ENCODE measurements around the gene MAPKAPK2. TPM values are rescaled to one million over a fixed set of nuclear protein-coding genes. Genes with fewer than 3 reads are reported as not detected.
"Not testable (repeated sequence)": the region's sequence is repeated elsewhere in the genome, so short reads cannot be mapped to it uniquely, and the experiment has no call there.

MAPKAPK2 gene
- total RNA-seq, 6 donors from 2014 or later, result 64.8 to 135 (median 84.3) TPM

DNA sequence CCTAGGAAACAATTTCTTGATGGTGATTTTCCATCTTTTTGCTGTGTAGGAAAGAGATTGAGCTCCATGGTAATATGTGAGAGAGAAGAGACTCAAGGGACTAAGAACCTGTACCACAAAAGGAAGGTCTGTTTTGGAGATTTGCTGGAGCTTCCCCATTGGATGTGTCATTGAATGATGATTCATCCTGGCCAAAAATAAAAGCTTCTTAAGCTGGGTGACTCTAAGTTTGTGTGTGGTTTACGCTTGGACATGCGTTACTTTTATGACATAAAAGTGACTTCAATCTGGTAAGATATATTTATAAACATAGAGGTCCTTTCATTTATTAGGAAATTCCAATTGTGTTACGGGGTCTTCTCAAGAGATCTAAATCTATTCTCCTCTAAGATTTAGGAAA lies 68.4 kb downstream of the MAPKAPK2 start:
- Histone ChIP-seq H3K27me3 (no peaks in the 10 kb centered on the region), H3K9me3 (no peaks in the 10 kb centered on the region), H3K27ac (no peak overlapping the region), H3K36me3 (no peaks in the 10 kb centered on the region), H3K4me3 (no peak overlapping the region), H3K4me1 (no peaks in the 10 kb centered on the region)
- WGBS, 2 donors, result 93 to 94% methylated on average over 3 of the region's 3 CpGs
- TF ChIP-seq CTCF (IDR thresholded peaks at IDR 0.05) (no peak), POLR2AphosphoS5 (IDR thresholded peaks at IDR 0.05) (no peak), EP300 (IDR thresholded peaks at IDR 0.05) (no peak), POLR2A (IDR thresholded peaks at IDR 0.05) (no peak)
- ATAC-seq (ENCODE audit: low FRiP score in 2 of 2) (peak in 1 of 2 donors; percentile 41), DNase-seq (no peak)

DNA sequence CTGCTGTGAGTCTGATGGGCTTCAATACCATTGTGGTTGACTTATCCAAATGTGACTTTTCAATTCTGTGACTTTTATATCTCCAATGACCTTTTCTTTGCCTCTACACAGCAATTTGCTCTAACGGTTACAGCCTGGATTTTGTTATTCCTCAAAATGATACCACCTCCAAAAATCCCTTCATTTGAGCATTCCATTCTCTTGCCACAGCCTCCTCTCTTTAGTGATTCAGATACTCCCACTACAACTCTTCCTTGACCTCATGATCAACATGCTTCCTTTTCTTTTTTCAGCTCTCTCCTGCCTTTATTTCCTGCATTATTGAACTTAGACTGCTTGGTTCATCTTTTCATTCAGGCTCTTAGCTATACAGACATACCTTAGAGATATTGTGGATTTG lies 69.3 kb downstream of the MAPKAPK2 start:
- 78 to 87% methylated on average over 1 of the region's 1 CpG for WGBS, 2 donors
- peak in 1 of 2 donors; percentile 23 for ATAC-seq (ENCODE audit: low FRiP score in 2 of 2)
- TF ChIP-seq POLR2AphosphoS5 (IDR thresholded peaks at IDR 0.05), result no peak
- no peaks in the 10 kb centered on the region for H3K36me3 ChIP-seq
- H3K9me3 ChIP-seq, result no peaks in the 10 kb centered on the region
- no peak overlapping the region for H3K4me3 ChIP-seq
- DNase-seq, result no peak
- no peaks in the 10 kb centered on the region for H3K4me1 ChIP-seq
- no peak overlapping the region for H3K27ac ChIP-seq
- no peaks in the 10 kb centered on the region for H3K27me3 ChIP-seq

DNA sequence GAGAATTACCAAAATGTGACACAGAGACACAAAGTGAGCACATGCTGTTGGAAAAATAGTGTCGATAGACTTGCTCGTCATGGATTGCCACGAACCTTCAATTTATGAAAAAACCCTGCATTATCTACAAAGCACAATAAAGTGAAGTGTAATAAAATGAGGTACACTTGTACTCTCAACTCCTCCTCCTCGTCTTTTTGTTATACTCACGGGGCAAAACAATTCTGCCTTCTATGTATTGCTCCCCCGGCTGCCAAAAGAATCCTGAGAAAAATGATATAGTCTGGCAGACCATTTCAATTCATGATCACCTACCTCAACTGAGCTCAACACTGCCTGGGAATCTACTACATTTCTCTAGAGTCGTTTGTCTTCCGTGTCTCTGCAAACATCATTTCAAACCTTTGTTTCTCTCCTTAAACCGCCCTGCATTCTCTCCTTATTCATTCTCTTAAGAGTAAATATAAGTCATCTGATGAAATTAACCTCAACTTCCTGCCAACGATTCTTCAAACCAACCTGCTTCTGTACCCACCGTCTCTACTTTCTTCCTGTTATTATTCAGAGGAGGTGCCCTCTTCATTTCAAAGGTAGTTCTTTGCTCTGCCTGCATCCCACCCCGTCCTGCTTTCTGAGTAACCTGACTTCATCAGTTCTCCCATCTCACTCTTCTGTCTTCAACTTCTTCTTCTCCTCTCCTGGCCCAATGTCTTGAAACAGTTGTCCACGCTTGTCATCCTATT lies 73.0 kb downstream of the MAPKAPK2 start:
- DNase-seq (no peak), ATAC-seq (ENCODE audit: low FRiP score in 2 of 2) (no peak)
- H3K4me3 ChIP-seq, result no peak overlapping the region
- H3K27me3 ChIP-seq, result no peaks in the 10 kb centered on the region
- peak in 1 of 4 donors; percentile 24 for TF ChIP-seq POLR2A (IDR thresholded peaks at IDR 0.05)
- TF ChIP-seq EP300 (IDR thresholded peaks at IDR 0.05), result no peak
- no peaks in the 10 kb centered on the region for H3K9me3 ChIP-seq
- H3K36me3 ChIP-seq, result no peaks in the 10 kb centered on the region
- peak overlapping the region in 1 of 4 donors; percentile 44 for H3K27ac ChIP-seq
- 59 to 67% methylated on average over 12 to 13 of the region's 13 CpGs for WGBS, 2 donors
- no peaks in the 10 kb centered on the region for H3K4me1 ChIP-seq

- WGBS, 2 donors, result 83 to 86% methylated on average over 1 of the region's 1 CpG
- Histone ChIP-seq H3K4me3 (no peak overlapping the region), H3K4me1 (no peaks in the 10 kb centered on the region), H3K27me3 (no peaks in the 10 kb centered on the region), H3K9me3 (peaks cover 0 to 8% (median 0%) of the 10 kb centered on the region in 4 donors), H3K36me3 (no peaks in the 10 kb centered on the region), H3K27ac (no peak overlapping the region)
- ATAC-seq (ENCODE audit: low FRiP score in 2 of 2), result no peak
- TF ChIP-seq EP300 (IDR thresholded peaks at IDR 0.05) (no peak), CTCF (IDR thresholded peaks at IDR 0.05) (no peak), POLR2A (IDR thresholded peaks at IDR 0.05) (no peak), POLR2AphosphoS5 (IDR thresholded peaks at IDR 0.05) (no peak)
- DNase-seq, result no peak
Observed at GRCh38 chr1:206760590-206760989, 75.9 kb downstream of the MAPKAPK2 start.

- TF ChIP-seq POLR2AphosphoS5 (IDR thresholded peaks at IDR 0.05), result no peak
- TF ChIP-seq POLR2A (IDR thresholded peaks at IDR 0.05), result no peak
- TF ChIP-seq CTCF (IDR thresholded peaks at IDR 0.05), result no peak
- TF ChIP-seq EP300 (IDR thresholded peaks at IDR 0.05), result no peak
- Histone ChIP-seq H3K27ac (no peak overlapping the region), H3K9me3 (peaks cover 0 to 8% (median 0%) of the 10 kb centered on the region in 4 donors), H3K27me3 (no peaks in the 10 kb centered on the region), H3K4me1 (peaks cover 0 to 6% (median 5%) of the 10 kb centered on the region in 4 donors), H3K4me3 (no peak overlapping the region), H3K36me3 (no peaks in the 10 kb centered on the region)
- DNase-seq (no peak), ATAC-seq (ENCODE audit: low FRiP score in 2 of 2) (no peak)
- 77 to 78% methylated on average over 6 of the region's 6 CpGs for WGBS, 2 donors
Observed at GRCh38 chr1:206761159-206761768, 76.6 kb downstream of the MAPKAPK2 start.

GRCh38 chr1:206762741-206763364 lies 78.1 kb downstream of the MAPKAPK2 start:
- not testable (repeated sequence) for H3K4me3 ChIP-seq; ATAC-seq (ENCODE audit: low FRiP score in 2 of 2)
- WGBS, 2 donors, result 92 to 97% methylated on average over 12 of the region's 12 CpGs

GRCh38 chr1:206765771-206766170 lies 81.1 kb downstream of the MAPKAPK2 start:
- not testable (repeated sequence) for ATAC-seq (ENCODE audit: low FRiP score in 2 of 2); H3K27ac ChIP-seq; DNase-seq; H3K27me3 ChIP-seq; H3K4me3 ChIP-seq; H3K9me3 ChIP-seq; H3K36me3 ChIP-seq
- H3K4me1 ChIP-seq, result peaks cover 0 to 26% (median 14%) of the 10 kb centered on the region in 4 donors
- 60 to 76% methylated on average over 1 of the region's 1 CpG for WGBS, 2 donors

More at GRCh38 chr1:206762741-206763364, 78.1 kb downstream of the MAPKAPK2 start:
- not testable (repeated sequence) for H3K27me3 ChIP-seq, DNase-seq, H3K27ac ChIP-seq, H3K36me3 ChIP-seq, H3K9me3 ChIP-seq
- peaks cover 0 to 16% (median 13%) of the 10 kb centered on the region in 4 donors for H3K4me1 ChIP-seq

Measured in upper lobe of left lung (tissue), 6 donors.